Posterior vena cava (tissue), 2 donors: ENCODE results near the gene RTL1. TPM values are rescaled to one million over a fixed set of nuclear protein-coding genes. Genes with fewer than 3 reads are reported as not detected.

Experiments
- DNase-seq: peaks from one replicate; pipeline ENCODE4 v3.0.0-alpha.2; 2020; ENCODE audit warnings: low spot score
- intact Hi-C, 2 donors: fragments of 100-400 bp; cut with DNase I; formaldehyde crosslinking; loops; one replicate each; pipeline versions ENCODE4 v1.14.1 to v1.14.2; 2022 to 2023
- total RNA-seq, 2 donors: library from RNA; stranded (reverse); fragmentation: NEBNext Ultra II Directional; extraction: Animal tissue kit (Norgen Biotek cat#: 25700); gene quantifications; one replicate each; pipeline ENCODE4 v1.2.1, GENCODE V29; 2021
- donor health status: DM: yes; HTN: yes; CAD: no.
- donor health status: DM: yes; HTN: yes; CAD: no.

RTL1 gene
- total RNA-seq, 2 donors from 2014 or later = not detected

- DNase-seq = peak; percentile 32
- intact Hi-C loops = no loop called here
Measured at GRCh38 chr14:100885196-100885595, 18.3 kb downstream of the RTL1 start.

GRCh38 chr14:100884456-100884855, 19.1 kb downstream of the RTL1 start:
- intact Hi-C loops = no loop called here
- DNase-seq = peak; percentile 60

GRCh38 chr14:100883789-100884101, 19.8 kb downstream of the RTL1 start:
- intact Hi-C loops = no loop called here
- DNase-seq = peak; percentile 58

- intact Hi-C loops = no loop called here
- DNase-seq = peak; percentile 76
Measured at GRCh38 chr14:100882991-100883788, 20.3 kb downstream of the RTL1 start.

- intact Hi-C loops = no loop called here
- peak; percentile 56 for DNase-seq
Measured at GRCh38 chr14:100882026-100882967, 21.2 kb downstream of the RTL1 start.

GRCh38 chr14:100881211-100882025, 22.1 kb downstream of the RTL1 start:
- intact Hi-C loops = no loop called here

GRCh38 chr14:100880271-100881101, 23.0 kb downstream of the RTL1 start:
- DNase-seq = peak; percentile 62
- intact Hi-C loops = no loop called here

More at GRCh38 chr14:100881211-100882025, 22.1 kb downstream of the RTL1 start:
- DNase-seq = peak; percentile 66

- DNase-seq = peak; percentile 76
- intact Hi-C loops = loop anchor here in 1 of 2 donors (2.0 kb wide), 1 partner anchor 43 kb away; no protein-coding TSS in a partner anchor
Measured at GRCh38 chr14:100879782-100880181, 23.7 kb downstream of the RTL1 start.

GRCh38 chr14:100879194-100879593, 24.3 kb downstream of the RTL1 start:
- intact Hi-C loops = loop anchor here in 1 of 2 donors (2.0 kb wide), 1 partner anchor 44 kb away; no protein-coding TSS in a partner anchor
- DNase-seq = peak; percentile 70

- intact Hi-C loops = loop anchor here in 1 of 2 donors (2.0 kb wide), 1 partner anchor 44 kb away; no protein-coding TSS in a partner anchor
- peak; percentile 47 for DNase-seq
Measured at GRCh38 chr14:100878271-100879146, 25.0 kb downstream of the RTL1 start.

GRCh38 chr14:100875861-100876590, 27.5 kb downstream of the RTL1 start:
- DNase-seq = peak; percentile 58
- intact Hi-C loops = no loop called here

GRCh38 chr14:100875126-100875525, 28.4 kb downstream of the RTL1 start:
- no peak for DNase-seq
- intact Hi-C loops = no loop called here

- DNase-seq = peak; percentile 70
- intact Hi-C loops = no loop called here
Measured at GRCh38 chr14:100874411-100875091, 29.0 kb downstream of the RTL1 start.

- peak; percentile 54 for DNase-seq
- intact Hi-C loops = no loop called here
Measured at GRCh38 chr14:100874051-100874410, 29.5 kb downstream of the RTL1 start.

- peak; percentile 28 for DNase-seq
- intact Hi-C loops = no loop called here
Measured at GRCh38 chr14:100873096-100873482, 30.4 kb downstream of the RTL1 start.
